LoVo (cell line): Measurements from ENCODE around the gene FLVCR1.
"Not testable (repeated sequence)": the region's sequence is repeated elsewhere in the genome, so short reads cannot be mapped to it uniquely, and the experiment has no call there.

Experiments used
- DNase-seq: peaks from one replicate; pipeline ENCODE4 v3.0.0-alpha.2; 2016; ENCODE audit warnings: low spot score

FLVCR1 gene

GRCh38 chr1:212860713-212861581 lies 2.9 kb downstream of the FLVCR1 start:
- no peak for DNase-seq

DNA sequence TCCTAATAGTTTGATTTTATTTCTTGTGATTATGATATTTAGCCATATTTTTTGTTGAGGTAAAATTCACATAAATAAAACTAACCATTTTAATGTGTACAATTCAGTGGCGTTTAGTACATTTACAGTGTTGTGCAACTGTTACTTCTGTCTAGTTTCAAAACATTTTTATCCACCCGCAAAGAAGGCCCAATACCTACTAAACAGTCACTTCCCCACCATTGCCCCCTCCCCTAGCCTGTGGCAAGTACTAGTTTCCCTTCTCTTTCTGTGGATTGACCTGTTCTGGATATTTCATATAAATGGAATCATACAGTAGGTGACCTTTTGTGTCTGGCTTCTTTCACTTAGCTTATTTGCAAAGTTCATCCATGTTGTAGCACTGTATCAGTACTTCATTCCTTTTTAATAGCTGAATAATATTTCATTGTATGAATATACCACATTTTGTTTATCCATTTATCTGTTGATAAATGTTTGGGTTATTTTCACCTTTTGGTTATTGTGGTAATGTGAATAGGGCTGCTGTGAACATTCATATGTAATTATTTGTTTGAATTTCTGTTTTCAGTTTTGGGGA lies 4.1 kb downstream of the FLVCR1 start:
- DNase-seq, result no peak

DNA sequence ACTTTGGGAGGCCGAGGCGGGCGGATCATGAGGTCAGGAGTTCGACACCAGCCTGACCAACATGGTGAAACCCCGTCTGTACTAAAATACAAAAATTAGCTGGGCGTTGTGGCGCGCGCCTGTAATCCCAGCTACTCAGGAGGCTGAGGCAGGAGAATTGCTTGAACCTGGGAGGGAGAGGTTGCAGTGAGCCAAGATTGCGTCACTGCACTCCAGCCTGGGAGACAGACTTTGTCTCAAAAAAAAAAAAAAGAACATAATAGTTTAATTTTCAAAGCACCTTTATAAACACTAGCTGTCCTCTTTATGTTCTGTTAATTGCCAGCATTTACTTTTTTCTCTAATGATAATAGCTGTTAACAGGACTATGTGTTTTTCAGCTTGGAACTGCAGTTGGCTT lies 5.3 kb downstream of the FLVCR1 start:
- DNase-seq, result not testable (repeated sequence)

- DNase-seq, result no peak
Observed at GRCh38 chr1:212864201-212864600, 6.1 kb downstream of the FLVCR1 start.

DNA sequence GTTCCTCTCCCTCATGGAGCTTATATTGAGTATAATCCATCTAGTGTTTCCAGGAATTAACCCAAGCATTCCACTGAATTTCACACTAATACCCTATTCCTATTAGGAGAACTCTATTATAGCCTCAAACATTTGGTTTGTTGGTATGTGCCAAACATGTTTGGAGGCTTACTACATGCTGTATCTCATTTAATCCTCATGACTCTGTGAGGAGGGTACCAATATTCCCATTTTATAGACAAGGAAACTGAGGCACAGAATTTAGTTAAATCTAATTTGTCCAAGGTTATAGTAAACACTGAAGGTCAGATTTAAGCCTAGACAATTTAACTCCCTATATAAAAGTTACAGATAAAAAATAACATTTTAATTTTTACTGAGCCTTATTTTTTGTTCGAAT lies 9.1 kb downstream of the FLVCR1 start:
- DNase-seq, result no peak

- DNase-seq, result no peak
Observed at GRCh38 chr1:212871976-212872375, 13.9 kb downstream of the FLVCR1 start.

- DNase-seq, result no peak
Observed at GRCh38 chr1:212873518-212873917, 15.4 kb downstream of the FLVCR1 start.

- no peak for DNase-seq
Observed at GRCh38 chr1:212878418-212878817, 20.3 kb downstream of the FLVCR1 start.

- DNase-seq, result no peak
Observed at GRCh38 chr1:212879947-212880690, 22.0 kb downstream of the FLVCR1 start.

GRCh38 chr1:212884592-212884991 lies 26.5 kb downstream of the FLVCR1 start:
- no peak for DNase-seq

DNA sequence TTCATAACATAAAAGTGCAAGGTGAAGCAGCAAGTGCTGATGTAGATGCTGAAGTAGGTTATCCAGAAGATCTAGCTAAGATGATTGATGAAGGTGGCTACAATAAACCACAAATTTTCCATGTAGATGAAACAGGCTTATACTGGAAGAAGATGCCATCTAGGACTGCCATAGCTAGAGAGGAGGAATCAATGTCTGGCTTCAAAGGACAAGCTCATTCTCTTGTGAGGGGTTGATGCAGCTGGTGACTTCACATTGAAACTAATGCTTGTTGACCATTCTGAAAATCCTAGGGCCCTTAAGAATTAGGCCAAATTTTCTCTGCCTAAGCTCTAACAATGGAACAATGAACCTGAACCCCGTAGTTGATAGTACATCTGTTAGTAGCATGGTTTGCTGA lies 34.0 kb downstream of the FLVCR1 start:
- no peak for DNase-seq

GRCh38 chr1:212899845-212900244 lies 41.8 kb downstream of the FLVCR1 start:
- no peak for DNase-seq

DNA sequence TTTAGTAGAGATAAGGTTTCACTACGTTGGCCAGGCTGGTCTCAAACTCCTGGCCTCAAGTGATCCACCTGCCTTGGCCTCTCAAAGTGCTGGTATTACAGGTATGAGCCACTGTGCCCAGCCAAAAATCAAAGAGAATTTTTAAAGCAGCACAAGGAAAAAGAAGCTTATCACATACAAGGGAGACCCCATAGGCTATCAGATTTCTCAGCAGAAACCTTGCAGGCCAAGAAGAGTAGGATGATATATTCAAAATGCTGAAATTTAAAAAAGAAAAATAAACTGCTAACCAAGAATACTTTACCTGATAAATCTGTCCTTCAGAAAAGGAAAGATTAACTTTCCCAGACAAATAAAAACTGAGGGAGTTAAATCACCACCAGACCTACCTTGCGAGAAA lies 43.2 kb downstream of the FLVCR1 start:
- no peak for DNase-seq

- no peak for DNase-seq
Observed at GRCh38 chr1:212902054-212902453, 44.0 kb downstream of the FLVCR1 start.

DNA sequence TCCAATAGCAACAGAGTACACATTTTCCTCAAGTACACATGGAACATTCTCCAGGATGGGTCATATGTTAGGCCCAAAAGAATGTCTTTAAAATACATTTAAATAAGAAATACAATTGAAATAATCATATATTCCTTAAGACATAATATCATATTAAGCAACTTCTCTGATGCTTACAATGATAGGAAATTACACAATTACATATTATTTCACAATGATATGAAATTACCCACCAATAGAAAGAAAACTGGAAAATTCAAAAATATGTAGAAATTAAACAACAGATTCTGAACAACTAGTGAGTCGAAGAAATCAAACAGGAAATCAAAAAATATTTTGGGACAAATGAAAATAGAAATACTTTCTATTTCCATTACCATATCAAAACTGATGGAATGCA lies 45.6 kb downstream of the FLVCR1 start:
- no peak for DNase-seq

DNA sequence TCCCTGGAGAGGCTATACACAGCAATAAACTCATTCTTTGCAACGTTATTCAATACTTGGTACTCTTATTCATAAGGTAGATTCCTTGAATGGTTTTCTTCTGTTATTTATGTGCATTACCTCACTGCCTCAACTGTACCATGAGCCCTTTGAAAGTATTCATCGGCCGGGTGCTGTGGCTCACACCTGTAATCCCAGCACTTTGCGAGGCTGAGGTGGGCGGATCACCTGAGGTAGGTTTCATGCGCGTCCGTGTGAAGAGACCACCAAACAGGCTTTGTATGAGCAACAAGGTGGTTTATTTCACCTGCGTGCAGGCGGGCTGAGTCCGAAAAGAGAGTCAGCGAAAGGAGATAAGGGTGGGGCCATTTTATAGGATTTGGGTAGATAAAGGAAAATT lies 50.0 kb downstream of the FLVCR1 start:
- not testable (repeated sequence) for DNase-seq

DNA sequence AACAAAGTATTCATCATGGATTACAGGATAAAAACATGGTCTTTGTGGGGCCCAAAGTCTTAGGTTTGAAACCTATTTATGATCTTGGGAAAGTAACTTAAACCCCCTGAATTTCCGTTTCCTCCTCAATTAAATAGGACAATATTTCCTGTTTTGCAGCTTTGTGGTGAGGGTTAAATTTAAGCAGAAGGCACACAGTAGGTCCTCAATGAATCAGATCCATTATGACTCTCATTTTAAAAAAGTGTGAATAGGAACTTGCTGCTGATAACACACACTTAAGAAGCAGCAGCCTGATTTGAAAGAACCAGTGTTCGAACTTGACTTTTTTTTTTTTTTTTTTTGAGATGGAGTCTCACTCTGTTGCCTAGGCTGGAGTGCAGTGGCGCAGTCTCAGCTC lies 50.9 kb downstream of the FLVCR1 start:
- no peak for DNase-seq

- DNase-seq, result no peak
Observed at GRCh38 chr1:212909652-212910063, 51.6 kb downstream of the FLVCR1 start.

DNA sequence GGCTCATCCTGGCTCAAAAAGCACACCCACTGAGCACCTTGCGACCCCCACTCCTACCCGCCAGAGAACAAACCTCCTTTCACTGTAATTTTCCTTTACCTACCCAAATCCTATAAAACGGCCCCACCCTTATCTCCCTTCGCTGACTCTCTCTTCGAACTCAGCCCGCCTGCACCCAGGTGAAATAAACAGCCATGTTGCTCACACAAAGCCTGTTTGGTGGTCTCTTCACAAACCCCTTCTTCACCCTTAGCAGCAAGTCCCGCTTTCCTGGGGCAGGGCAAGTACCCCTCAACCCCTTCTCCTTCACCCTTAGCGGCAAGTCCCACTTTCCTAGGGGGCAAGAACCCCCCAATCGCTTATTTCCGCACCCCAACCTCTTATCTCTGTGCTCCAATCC lies 52.1 kb downstream of the FLVCR1 start:
- not testable (repeated sequence) for DNase-seq

- DNase-seq, result not testable (repeated sequence)
Observed at GRCh38 chr1:212913638-212914037, 55.6 kb downstream of the FLVCR1 start.

- DNase-seq, result not testable (repeated sequence)
Observed at GRCh38 chr1:212914110-212914509, 56.0 kb downstream of the FLVCR1 start.

- no peak for DNase-seq
Observed at GRCh38 chr1:212914789-212915188, 56.7 kb downstream of the FLVCR1 start.
